K562 (cell line): ENCODE results near the gene CD82. TPM values are rescaled to one million over a fixed set of nuclear protein-coding genes. Genes with fewer than 3 reads are reported as not detected.

Experiments used
- ARID1B ChIP-seq: fragments of 450-650 bp; IDR thresholded peaks from 2 replicates; pipeline ENCODE4 v1.6.1; 2016; ENCODE audit warnings: antibody characterized with exemption, mild to moderate bottlenecking, inconsistent platforms
- C11orf30 ChIP-seq: fragments of 450-650 bp; IDR thresholded peaks from 2 replicates; pipeline ENCODE4 v1.6.1; 2016; ENCODE audit warnings: low read depth, mild to moderate bottlenecking
- KAT8 ChIP-seq: fragments of 450-650 bp; IDR thresholded peaks from 2 replicates; pipeline ENCODE4 v1.6.1; 2016; ENCODE audit warnings: low read depth, mild to moderate bottlenecking
- SIX5 ChIP-seq, 2 experiments: IDR thresholded peaks; 2 replicates each; pipeline ENCODE4 v1.6.1; 2011; ENCODE audit warnings: low read length in 2 of 2, borderline replicate concordance in 1 of 2, low read depth in 1 of 2, mild to moderate bottlenecking in 1 of 2, moderate library complexity in 1 of 2; ENCODE audit not compliant: insufficient read depth in 1 of 2
- polyA plus RNA-seq, 8 experiments: library from polyadenylated mRNA; depleted of rRNA in 4 of 8; stranded (reverse) in 5 of 8; unstranded in 3 of 8; fragments of >200 nt; fragmentation: Nextera tagmentation in 2 of 8; fragmentation: Illumina TruSeq in 1 of 8; extraction: Ambion mirVana in 2 of 8; extraction: Trizol in 1 of 8; gene quantifications; 2 replicates each; pipeline versions ENCODE4 v1.2.1 to v1.2.3, GENCODE V29; 2011 to 2014; ENCODE audit warnings: inconsistent platforms in 1 of 8, missing spikeins in 1 of 8
- total RNA-seq, 7 experiments: library from RNA; depleted of rRNA in 6 of 7; stranded (reverse); fragments of >200 nt in 6 of 7; fragmentation: Illumina TruSeq in 2 of 7; extraction: Trizol in 2 of 7; gene quantifications; 2 replicates each; pipeline versions ENCODE4 v1.2.1 to v1.2.3, GENCODE V29; 2011 to 2021; ENCODE audit warnings: low replicate concordance in 1 of 7
- TF ChIP-seq, protein P1 (sequence below), 2 experiments: fragments of 450-650 bp; formaldehyde crosslinking in 1 of 2; IDR thresholded peaks; 2 replicates each; pipeline versions ENCODE4 v1.4.0 to v1.6.1; 2014 to 2020; ENCODE audit warnings: mild to moderate bottlenecking in 2 of 2, borderline replicate concordance in 1 of 2, low read depth in 1 of 2
- TF ChIP-seq, protein P2 (sequence below): IDR thresholded peaks from 3 replicates; pipeline ENCODE4 v1.6.1; 2011; ENCODE audit warnings: borderline replicate concordance, mild to moderate bottlenecking; ENCODE audit not compliant: insufficient read length, insufficient read depth
- TF ChIP-seq, protein P3 (sequence below): sonication (generic); formaldehyde crosslinking; IDR thresholded peaks from 2 replicates; pipeline ENCODE4 v1.9.0; 2022; ENCODE audit warnings: mild to moderate bottlenecking, missing genetic modification reagents

Gene CD82
- total and polyA plus RNA-seq, 9 of the 15 experiments (the other 6 are each of a cell fraction or from before 2014, with no cell fraction given), result 0.27 to 9.4 (median 3.0) TPM

DNA sequence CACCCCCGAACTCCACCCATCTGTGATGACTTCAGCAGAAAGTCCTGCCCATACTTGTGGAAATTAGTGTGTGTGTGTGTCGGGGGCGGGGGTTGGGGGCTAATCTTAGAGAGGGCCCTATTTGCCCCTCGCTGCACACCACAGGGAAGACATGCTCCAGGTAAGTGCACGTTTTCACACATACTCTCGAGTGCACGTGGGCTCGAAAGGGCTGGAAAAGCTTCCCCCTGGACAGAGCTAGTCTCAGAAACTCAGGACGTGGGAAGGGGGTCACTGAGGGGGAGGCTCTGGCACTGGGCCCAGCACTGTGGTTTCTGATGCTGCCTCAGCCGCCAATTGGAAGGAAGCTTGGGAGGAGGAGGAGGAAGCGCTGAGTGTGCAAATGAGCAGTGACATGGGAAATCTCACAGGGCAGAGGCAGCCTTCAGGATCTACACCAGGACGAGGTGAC lies 40.7 kb upstream of the CD82 start (continued):
- TF ChIP-seq, protein P1, sequence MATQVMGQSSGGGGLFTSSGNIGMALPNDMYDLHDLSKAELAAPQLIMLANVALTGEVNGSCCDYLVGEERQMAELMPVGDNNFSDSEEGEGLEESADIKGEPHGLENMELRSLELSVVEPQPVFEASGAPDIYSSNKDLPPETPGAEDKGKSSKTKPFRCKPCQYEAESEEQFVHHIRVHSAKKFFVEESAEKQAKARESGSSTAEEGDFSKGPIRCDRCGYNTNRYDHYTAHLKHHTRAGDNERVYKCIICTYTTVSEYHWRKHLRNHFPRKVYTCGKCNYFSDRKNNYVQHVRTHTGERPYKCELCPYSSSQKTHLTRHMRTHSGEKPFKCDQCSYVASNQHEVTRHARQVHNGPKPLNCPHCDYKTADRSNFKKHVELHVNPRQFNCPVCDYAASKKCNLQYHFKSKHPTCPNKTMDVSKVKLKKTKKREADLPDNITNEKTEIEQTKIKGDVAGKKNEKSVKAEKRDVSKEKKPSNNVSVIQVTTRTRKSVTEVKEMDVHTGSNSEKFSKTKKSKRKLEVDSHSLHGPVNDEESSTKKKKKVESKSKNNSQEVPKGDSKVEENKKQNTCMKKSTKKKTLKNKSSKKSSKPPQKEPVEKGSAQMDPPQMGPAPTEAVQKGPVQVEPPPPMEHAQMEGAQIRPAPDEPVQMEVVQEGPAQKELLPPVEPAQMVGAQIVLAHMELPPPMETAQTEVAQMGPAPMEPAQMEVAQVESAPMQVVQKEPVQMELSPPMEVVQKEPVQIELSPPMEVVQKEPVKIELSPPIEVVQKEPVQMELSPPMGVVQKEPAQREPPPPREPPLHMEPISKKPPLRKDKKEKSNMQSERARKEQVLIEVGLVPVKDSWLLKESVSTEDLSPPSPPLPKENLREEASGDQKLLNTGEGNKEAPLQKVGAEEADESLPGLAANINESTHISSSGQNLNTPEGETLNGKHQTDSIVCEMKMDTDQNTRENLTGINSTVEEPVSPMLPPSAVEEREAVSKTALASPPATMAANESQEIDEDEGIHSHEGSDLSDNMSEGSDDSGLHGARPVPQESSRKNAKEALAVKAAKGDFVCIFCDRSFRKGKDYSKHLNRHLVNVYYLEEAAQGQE (IDR thresholded peaks at IDR 0.05; ENCODE audit: borderline replicate concordance), result no peak
- TF ChIP-seq, protein P1 (CRISPR knock-in tag; IDR thresholded peaks at IDR 0.05; ENCODE audit: low read depth), result no peak
- TF ChIP-seq KAT8 (no peak), C11orf30 (peak; percentile 93), ARID1B (peak; percentile 20; the same call in 1 of the 2 replicates), SIX5 (IDR thresholded peaks at IDR 0.05; ENCODE audit: borderline replicate concordance in 1 of 2, insufficient read depth in 1 of 2, low read depth in 1 of 2, low read length in 2 of 2) (no peak)
- TF ChIP-seq, protein P2, sequence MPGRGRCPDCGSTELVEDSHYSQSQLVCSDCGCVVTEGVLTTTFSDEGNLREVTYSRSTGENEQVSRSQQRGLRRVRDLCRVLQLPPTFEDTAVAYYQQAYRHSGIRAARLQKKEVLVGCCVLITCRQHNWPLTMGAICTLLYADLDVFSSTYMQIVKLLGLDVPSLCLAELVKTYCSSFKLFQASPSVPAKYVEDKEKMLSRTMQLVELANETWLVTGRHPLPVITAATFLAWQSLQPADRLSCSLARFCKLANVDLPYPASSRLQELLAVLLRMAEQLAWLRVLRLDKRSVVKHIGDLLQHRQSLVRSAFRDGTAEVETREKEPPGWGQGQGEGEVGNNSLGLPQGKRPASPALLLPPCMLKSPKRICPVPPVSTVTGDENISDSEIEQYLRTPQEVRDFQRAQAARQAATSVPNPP, result no peak
- TF ChIP-seq, protein P3, sequence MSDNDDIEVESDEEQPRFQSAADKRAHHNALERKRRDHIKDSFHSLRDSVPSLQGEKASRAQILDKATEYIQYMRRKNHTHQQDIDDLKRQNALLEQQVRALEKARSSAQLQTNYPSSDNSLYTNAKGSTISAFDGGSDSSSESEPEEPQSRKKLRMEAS (CRISPR knock-in tag), result peak; percentile 57
